Stimulated activated CD8-positive, alpha-beta memory T cell treated with anti-CD3 and anti-CD28 coated beads, Interleukin-15, amount 100 ng/mL, for 48 hours (primary cell): Measurements from ENCODE around the gene PSD4.

Source experiments
- DNase-seq, 2 donors: peaks; one replicate each; pipeline ENCODE4 v3.0.0-alpha.2; 2020; ENCODE audit warnings: low read depth in 2 of 2

PSD4 gene

DNA sequence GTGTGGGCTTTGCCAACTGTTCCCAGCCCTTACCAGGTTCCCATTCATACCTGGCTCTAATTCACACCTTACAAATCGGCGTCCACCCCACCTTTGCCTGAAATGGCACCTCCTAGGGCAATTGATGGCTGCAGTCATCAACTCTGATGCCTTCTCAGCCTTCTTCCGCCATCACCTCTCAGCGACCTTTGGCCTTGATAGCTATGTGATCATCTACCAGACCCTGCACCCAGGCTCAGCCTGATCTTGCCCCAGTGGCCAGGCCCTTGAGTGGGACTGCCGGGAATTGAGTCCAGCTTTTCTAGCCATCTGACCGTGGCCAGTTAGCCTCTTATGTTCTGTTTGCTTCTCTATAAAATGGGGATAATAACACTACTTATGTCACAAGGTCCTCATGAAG lies 32.5 kb downstream of the PSD4 start:
- DNase-seq = no peak

- DNase-seq = no peak
Observed at GRCh38 chr2:113207021-113207420, 33.2 kb downstream of the PSD4 start.

DNA sequence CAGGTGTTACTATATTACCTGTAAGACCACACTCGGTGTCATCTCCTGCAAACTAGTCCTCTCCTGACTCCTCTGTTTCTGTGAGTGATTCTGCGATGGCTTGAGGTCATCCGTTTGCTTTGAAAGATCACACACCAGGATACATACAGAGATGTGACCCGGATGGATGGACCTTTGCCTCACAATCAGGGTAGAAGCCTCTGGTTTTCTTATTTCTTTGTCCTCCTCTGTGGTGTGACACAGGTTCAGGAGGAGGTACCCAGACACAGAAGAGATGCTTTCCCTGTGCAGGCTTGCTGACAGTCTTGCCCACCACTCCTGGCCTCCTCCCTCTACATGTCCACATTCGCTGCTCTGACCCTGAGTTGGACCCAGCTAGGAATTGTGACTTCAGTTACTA lies 34.6 kb downstream of the PSD4 start:
- DNase-seq = no peak

GRCh38 chr2:113209011-113209645 lies 35.4 kb downstream of the PSD4 start:
- no peak for DNase-seq

DNA sequence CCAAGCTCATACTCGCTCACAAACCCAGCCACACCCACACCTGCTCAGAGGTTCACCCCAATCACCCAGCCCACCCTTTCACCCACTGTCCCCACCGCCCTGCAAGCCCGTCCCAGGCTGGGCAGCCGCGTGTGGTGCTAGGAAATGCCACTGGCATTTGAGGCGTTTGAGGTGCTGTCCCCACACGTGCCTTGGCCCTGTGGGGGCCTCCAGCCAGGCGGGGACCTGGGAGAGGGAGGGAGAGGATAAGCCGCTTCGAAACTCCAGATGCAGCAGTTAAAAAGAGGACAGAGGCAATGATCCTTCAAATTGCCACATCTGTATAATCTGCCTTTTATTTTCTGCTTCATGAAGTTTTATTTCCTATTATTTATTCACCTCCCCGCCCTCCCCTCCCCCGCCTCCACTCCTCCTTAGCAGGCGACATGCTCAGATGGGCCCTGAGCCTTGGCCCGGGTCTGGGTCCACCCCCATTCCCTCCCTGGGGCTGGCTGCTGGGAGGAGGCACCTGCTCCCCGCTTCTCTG lies 35.9 kb downstream of the PSD4 start:
- DNase-seq = no peak

DNA sequence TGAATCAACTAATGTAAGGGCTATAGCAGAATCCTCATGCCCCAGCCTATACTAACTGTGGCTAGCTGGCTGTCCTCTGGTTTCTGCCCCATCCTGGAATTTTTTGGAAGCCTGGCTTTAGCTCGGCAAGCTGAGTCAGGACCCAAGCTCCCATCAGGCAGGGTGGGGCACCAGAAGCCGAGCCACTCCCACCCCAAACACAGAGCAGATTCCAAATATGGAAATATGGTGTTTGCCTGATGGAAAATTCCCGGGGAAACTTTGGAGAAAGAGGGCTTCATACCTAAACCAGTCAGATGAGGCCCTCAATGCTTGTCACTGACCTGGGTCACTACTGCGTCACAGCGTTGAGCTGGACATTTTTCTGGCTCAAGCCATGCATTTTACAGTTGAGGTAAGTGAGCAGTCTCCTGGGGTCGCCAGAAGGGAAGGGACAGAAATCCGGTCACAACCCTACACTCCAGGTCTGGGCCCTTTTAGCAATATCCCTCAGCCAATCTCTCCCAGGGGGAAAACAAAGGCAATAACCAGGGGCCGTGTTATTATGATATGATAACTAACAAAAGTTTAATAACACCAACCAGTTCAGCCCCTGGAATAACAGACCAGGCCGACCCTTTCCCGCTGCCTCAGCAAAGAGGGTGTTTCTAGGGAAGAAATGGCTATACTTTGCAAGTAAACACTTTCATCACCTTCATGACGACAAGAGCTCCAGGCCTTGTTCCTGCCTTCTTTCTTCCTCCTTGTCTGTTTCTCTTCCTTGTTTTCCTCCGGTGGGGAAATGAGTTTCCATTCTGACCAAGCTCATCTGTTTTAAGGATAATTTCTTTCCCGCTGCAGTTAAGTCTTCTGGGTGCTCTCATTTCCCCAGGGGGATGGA lies 37.7 kb downstream of the PSD4 start:
- DNase-seq = no peak

- DNase-seq = no peak
Observed at GRCh38 chr2:113212245-113213060, 38.7 kb downstream of the PSD4 start.

DNA sequence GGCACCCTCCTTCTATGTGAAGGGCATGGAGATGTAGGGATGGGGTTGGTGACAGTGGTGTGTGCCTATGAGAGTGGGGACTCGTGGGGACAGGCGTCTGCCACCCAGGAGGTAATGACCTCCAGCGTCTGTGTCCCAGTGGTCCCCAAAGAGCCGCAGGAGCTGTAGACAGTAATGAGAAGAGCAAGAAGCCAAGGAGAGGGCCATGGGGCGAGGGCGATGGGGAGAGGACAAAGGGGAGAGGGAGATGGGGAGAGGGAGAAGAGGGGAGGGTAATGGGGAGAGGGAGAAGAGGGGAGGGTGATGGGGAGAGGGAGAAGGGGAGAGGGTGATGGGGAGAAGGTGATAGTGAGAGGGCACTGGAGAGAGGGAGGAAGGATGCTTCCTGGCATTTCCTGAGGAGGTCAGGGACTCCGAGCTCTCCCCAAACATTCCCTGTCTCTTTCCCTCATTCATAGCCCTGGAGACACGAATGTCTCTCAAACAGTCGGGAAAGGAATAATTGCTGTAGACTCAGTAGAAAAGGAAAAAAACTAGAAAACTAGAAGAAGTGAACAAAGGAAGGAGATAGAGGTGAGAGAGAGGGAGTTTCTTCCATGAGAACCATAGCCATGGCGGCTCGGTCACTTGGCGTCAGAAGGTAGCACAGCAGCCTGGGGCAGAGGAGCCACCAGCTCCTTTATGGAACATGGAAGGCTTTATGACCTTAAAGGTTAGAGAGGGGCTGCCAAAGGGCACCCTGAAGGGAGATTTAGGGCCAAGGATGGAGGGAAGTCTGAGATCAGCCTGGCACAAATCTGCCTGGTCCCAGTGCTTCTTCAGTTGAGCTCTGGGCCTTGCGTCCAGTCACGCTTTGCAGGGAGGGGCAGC lies 39.5 kb downstream of the PSD4 start:
- no peak for DNase-seq

GRCh38 chr2:113214141-113214540 lies 40.4 kb downstream of the PSD4 start:
- no peak for DNase-seq

- no peak for DNase-seq
Observed at GRCh38 chr2:113215056-113215455, 41.3 kb downstream of the PSD4 start.

DNA sequence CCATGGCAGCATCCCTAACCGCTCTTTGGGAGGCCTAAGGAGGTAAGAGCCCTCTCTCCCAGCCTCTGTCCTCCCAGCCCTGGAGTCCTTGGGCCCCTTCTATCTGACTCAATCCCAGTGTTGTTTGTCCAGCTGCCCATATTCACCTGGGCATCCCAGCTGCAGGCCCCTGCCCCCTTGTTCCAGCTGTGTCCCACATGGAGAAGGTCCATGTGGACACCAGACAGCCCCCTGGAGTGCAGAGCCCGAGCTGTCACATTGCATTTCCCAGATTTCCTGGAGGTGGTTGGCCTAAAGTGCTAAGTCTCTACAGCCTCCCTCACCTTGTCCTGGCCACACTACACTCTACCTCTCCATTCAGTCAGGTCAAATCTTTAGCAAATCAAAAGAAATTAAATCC lies 42.5 kb downstream of the PSD4 start:
- no peak for DNase-seq

- no peak for DNase-seq
Observed at GRCh38 chr2:113216891-113217454, 43.2 kb downstream of the PSD4 start.

GRCh38 chr2:113217455-113218282 lies 43.9 kb downstream of the PSD4 start:
- DNase-seq = no peak

DNA sequence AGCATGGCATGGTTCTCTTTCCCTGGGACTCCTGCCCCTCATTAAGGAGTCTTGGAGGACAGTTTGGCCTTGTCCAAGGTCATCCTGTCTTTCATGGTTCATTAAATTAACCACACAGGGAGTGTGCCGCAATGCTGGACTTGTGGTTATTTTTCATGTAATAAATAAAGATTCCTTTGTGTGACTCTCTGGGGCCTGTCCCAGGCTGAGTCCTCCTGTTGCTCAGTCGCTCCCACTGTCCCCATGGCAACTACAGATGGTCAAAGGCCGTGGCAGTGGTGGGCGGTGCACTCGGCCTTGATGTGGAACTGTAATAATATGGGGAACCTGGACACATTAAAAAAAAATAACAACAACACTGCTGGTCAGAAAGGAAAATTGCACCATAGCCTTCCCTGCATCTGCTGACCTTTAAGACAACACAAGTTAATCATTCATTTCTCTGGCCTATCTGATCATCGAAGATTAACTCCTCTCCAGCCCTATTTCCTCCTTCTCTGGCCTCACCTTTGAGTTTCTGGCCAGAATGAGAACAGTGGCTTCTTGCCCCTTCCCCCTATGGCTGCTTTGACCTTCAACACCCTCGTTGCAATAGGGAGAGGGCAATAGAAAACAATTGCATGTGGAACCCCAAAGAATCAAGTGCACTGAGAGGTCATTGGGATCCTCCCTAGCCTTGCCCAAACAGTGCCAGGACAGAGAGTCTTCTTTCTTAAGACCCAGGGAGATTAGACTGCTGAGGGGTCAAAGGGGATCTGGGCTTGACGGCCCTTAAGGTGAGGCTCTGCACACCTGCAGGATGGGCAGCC lies 44.7 kb downstream of the PSD4 start:
- DNase-seq = no peak

DNA sequence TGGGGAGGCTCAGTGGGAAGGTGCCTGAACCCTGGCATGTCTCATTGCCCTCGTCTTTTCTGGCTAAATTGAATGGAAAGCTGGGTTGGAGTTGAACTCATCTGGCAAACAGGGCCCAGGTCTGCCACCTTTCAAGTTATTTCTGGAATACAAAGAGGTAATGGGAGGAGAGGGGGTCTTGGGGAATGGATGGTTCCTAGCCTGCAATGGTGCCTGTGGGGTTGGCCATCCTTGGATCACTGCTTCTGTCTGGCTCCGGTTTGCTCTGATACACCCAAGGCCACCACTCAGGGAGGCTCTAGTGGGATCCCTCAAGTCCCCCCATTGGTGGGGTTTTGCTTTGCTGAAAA lies 45.3 kb downstream of the PSD4 start:
- DNase-seq = no peak

GRCh38 chr2:113219525-113219888 lies 45.7 kb downstream of the PSD4 start:
- DNase-seq = no peak

- no peak for DNase-seq
Observed at GRCh38 chr2:113219889-113220641, 46.3 kb downstream of the PSD4 start.

DNA sequence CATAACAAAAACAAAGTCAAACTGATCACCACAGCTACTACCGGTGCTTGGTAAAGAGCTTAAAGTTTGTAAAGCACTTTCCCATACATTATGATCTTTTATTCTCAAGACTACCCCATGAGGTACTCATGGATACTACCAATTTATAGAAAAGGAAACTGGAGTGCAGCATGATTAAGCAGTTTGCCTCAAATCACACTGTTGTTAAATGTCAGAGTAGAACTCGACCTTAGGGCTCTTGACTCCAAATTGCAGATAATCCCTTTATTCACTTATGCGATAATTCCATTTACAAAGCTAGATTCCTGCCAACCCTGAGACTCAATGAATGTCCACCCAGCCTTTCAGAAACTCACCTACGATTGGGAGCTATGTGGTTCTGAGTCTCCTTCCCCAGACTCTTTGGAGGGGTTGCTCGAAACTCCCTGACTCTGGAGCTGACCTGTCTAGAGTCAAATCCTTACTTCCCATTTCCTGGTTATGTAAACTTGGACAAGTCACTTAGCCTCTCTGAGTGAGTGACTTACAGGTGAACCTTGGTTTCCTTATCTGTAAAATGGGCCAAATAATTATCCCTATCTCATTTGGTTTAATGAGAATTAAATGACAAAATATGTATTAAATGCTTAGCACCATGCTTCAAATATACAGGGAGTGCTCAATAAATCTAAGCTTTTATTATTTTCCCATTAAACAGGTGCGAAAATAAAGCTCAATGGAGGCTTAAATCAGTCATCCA lies 47.4 kb downstream of the PSD4 start:
- no peak for DNase-seq
